GM10847 (cell line): Measurements from ENCODE around the gene DYRK1B.
A peak's percentile ranks its signal among the peaks of the same experiment; 100 is the strongest.

ENCODE experiments used
- POLR2A ChIP-seq: IDR thresholded peaks from 2 replicates; pipeline ENCODE4 v1.6.1; 2011; ENCODE audit not compliant: insufficient read length; ENCODE audit errors: extremely low read depth

Gene DYRK1B

DNA sequence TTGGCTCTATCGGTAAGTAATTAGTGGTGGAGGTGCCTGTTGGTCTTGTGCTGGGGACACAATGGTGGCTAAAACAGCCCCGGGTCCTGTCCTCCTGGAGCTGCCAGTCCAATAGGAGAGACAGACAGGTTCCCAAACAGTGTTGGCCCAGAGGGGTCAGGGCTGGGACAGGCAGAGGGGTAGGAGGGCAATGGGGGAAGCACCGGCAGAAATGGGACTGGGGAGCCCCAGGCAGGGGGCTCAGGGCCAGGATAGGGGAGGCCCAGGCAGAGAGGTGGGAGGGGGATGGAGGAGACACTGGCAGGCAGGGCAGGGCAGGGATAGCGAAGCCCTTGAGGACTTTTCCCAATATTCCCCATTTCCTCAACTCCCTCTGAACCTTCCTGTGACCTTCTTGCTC lies 14.4 kb upstream of the DYRK1B start:
- TF ChIP-seq POLR2A, result no peak

GRCh38 chr19:39847525-39847924 lies 13.6 kb upstream of the DYRK1B start:
- no peak for TF ChIP-seq POLR2A

GRCh38 chr19:39846678-39847486 lies 12.9 kb upstream of the DYRK1B start:
- no peak for TF ChIP-seq POLR2A

DNA sequence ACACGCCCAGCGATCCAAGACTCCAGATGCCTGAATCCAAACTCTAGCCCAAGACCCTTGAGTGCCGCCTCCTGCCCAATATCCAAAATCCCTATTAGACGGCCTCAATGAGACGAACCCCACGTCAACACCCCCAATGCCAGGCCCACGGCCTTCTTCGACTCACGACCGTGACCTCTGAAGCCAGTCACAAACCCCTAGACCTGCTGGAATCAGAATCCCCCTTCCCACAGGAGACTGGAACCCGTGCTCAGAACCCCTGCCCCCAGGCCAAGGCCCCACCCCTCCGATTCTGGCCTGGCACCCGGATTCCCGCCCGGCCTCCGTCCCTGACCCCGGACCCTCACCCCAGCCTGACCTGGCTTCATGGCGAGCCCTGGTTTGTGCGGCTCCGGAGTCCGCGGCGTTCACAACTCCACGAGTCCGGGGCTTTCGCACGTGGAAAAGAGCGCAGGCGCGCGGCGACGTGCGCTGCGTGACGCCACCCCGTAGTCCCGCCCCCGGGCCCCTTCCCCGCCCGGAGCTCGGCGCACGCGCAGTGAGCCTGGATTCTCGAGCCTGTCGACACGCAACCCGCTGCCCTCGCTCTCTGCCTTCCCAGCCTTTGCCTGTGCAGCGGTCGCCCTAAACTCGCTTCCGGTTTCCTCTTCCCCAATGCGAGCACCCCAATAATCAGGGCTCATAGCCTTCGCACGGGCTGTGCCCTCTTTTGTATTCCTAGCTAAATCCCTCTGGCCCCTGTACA lies 12.1 kb upstream of the DYRK1B start, which contains the start of gene FBL:
FBL (minus strand) TSS at position 447 of the 745 bp plus-strand sequence; CDS start at position 368, 79 bp downstream.
- peak; percentile 82 for TF ChIP-seq POLR2A

GRCh38 chr19:39845584-39845932 lies 11.6 kb upstream of the DYRK1B start:
- TF ChIP-seq POLR2A, result no peak

DNA sequence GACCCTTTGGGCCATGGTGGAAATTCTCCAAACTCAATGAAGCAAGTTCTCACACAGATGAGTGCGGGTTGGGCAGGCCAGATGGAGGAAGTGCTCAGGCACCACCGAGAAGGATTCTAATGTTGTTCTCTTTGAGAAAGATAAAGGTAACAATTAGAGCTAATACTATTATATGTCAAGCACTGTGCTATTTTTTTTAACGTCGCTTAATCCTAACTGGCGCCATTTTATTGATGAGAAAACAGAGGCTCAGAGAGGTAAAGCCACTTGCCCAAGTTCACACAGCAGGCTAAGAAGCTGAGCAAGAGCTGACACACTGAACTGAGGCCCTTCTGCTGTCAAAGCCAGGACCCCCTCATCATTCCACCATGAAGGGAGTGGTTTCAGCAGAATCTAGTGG lies 11.2 kb upstream of the DYRK1B start:
- no peak for TF ChIP-seq POLR2A

- TF ChIP-seq POLR2A, result no peak
These were observed 10.2 kb upstream of the DYRK1B start for GRCh38 chr19:39843919-39844793.

DNA sequence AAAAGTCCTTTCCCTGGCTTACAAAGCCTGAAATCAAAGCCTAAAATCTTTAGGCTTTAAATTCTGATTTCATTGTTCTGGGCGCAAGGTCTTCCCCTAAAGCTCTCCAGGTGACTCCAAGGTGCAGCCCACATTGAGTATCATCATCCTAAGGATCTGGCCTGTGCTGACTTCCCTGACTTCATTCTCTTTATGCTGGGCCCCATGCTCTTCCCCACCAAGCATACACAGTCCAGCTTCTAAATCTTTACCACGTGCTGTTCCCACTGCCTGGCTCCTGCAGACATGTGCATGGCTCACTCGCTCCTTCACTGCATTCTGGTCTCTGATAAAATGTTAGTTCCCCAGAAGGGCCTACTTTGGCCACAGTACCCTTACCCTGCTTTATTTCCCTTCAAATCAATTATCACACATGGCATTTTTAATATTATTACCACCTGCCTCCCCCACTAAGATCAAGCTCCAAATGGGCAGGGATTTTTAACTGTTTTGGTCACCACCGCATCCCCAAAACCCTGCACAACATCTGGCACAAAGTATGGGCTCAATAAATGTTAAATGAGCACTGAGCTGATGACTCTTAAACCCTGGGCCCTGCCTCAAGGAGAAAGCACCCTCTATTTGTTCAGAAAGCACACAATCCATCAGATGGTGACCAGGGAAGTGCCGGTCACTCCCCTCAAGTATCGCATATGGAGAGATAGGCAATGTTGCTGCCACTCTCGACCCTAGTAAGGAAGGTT lies 8.9 kb upstream of the DYRK1B start:
- TF ChIP-seq POLR2A, result no peak

GRCh38 chr19:39841041-39841440 lies 7.1 kb upstream of the DYRK1B start:
- no peak for TF ChIP-seq POLR2A

GRCh38 chr19:39840492-39840891 lies 6.5 kb upstream of the DYRK1B start:
- no peak for TF ChIP-seq POLR2A

DNA sequence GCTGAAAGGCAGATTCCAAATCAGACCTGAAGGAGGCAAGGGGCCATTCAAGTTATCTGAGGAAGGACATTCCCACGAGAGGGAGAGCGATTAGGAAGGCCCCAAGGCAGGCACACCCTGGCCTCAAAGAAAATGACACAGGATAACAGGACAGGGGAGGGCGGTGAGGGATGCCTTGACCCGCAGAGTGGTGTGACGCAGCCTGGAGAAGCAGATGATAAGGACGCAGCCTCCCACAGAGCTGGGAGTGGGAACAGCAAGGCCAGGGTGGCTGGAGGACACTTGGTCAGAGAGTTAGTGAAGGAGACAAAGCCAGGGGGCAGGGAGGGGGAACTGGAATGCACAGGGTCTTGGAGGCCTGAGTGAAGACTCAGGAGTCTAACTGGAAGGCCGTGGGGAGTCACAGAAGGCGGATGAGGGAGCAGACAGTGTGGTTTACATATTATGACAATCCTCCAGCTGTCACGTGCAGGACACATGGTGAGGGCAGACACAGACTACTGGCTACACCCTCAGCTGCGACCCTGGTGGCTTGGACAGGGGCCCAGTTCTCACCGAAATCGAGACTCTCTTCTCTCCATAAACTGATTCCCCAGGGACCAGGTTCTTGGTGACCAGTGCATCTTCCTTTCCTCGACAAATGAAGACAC lies 5.8 kb upstream of the DYRK1B start:
- no peak for TF ChIP-seq POLR2A

DNA sequence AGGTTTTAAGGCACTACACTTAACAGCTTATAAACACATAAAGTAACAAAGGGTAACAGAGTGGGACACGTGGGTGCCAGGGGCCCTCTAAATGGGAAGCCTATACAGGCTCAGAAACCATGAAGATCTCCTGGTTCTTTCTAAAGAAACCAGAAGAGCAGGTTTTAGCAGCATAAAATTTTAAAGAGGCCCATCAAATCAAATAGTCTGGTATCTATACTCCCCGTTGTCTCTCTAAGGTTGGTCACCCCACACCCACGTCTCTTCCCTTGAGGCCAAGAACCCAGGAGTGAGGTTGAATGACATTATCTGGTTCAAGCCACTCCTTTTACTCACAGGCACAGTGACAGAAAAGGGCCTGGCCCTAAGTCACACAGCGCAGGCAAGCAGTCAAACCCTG lies 4.6 kb upstream of the DYRK1B start:
- TF ChIP-seq POLR2A, result no peak

- no peak for TF ChIP-seq POLR2A
These were observed 4.0 kb upstream of the DYRK1B start for GRCh38 chr19:39837978-39838377.

DNA sequence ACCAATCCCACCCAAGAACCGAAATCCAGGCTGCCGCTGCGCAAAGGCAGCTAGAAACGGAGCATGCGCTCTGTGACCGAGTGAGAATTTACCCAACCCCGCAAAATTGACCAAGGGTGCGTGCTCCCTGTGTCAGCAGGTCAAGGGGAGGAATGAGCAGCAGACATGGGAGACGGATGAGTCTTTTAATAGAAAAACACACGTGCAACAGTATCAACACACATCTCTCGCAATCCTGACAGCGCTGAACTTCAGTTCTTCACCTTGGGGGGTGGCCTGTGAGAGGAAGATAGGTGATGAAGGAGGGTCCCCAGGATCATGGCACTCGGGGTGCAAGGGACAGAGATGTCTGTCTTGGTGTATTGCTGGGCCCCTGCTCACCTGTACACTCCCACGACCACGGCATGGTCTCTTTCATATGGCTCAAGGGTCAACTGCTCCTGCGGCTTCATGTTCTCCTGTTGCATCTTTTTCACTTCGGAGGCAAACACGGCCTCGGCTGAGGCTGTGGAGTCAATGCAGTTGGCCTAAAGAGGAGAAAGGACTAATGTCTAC lies 402 bp upstream of the DYRK1B start:
- TF ChIP-seq POLR2A, result peak; percentile 13

DNA sequence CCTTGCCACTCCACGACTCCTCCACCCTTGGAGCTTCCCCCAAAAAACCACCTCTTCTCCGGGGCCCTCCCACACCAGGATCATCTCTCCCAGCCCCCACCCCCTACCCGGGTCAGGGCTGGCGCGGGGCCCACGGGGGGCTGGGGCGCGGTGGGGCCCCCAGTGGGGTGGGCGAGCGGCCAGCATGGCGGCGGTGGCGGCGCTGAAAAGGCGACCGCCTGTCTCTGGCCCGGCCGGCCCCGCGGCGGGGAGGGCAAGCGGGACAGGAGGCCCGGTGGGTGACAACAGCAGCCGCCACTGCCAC lies 850 bp downstream of the DYRK1B start:
- peak; percentile 4 for TF ChIP-seq POLR2A
